Measurements from ENCODE around the gene CIAO2B.
"Not testable (repeated sequence)": the region's sequence is repeated elsewhere in the genome, so short reads cannot be mapped to it uniquely, and the experiment has no call there.

CIAO2B gene

GRCh38 chr16:66934138-66934838 is at the start of gene CIAO2B:
TSS of gene CIAO2B (minus strand) at chr16:66934402. CDS start at chr16:66934364, 38 bp downstream.
- peak; percentile 56 to 75 for DNase-seq

GRCh38 chr16:66983033-66983432 is 48.8 kb upstream of the CIAO2B start:
- DNase-seq = no peak

GRCh38 chr16:66979011-66979717 is 45.0 kb upstream of the CIAO2B start:
- no peak for DNase-seq

GRCh38 chr16:66977341-66978113 is 43.3 kb upstream of the CIAO2B start:
- peak; percentile 18 to 49 for DNase-seq

GRCh38 chr16:66976746-66977145 is 42.5 kb upstream of the CIAO2B start:
- no peak for DNase-seq

GRCh38 chr16:66975302-66975893 is 41.2 kb upstream of the CIAO2B start:
- no peak for DNase-seq

GRCh38 chr16:66974932-66975246 is 40.7 kb upstream of the CIAO2B start:
- not testable (repeated sequence) for DNase-seq

GRCh38 chr16:66974156-66974931 is 40.1 kb upstream of the CIAO2B start:
- DNase-seq = not testable (repeated sequence)

GRCh38 chr16:66973716-66974115 is 39.5 kb upstream of the CIAO2B start:
- no peak for DNase-seq

- DNase-seq = no peak
These were observed 38.8 kb upstream of the CIAO2B start for GRCh38 chr16:66972983-66973382.

GRCh38 chr16:66970775-66971720 is 36.8 kb upstream of the CIAO2B start:
- no peak for DNase-seq

GRCh38 chr16:66968847-66969246 is 34.6 kb upstream of the CIAO2B start:
- DNase-seq = no peak

- DNase-seq = no peak
These were observed 29.8 kb upstream of the CIAO2B start for GRCh38 chr16:66964049-66964448.

GRCh38 chr16:66961914-66962313 is 27.7 kb upstream of the CIAO2B start:
- no peak for DNase-seq

- DNase-seq = peak; percentile 17 to 50
These were observed 27.0 kb upstream of the CIAO2B start, which contains the start of gene CES3 for GRCh38 chr16:66961065-66961744. TSS of gene CES3 (plus strand) at chr16:66961266. CDS start at chr16:66961308, 42 bp downstream.

- DNase-seq = no peak
These were observed 26.1 kb upstream of the CIAO2B start for GRCh38 chr16:66960270-66960669.

- DNase-seq = no peak
These were observed 25.5 kb upstream of the CIAO2B start for GRCh38 chr16:66959704-66960161.

GRCh38 chr16:66958857-66959703 is 24.9 kb upstream of the CIAO2B start:
- DNase-seq = no peak

- DNase-seq = not testable (repeated sequence)
These were observed 21.9 kb upstream of the CIAO2B start for GRCh38 chr16:66956154-66956457.

All from NCI-H1930 (cell line).